Activated CD8-positive, alpha-beta T cell treated with anti-CD3 and anti-CD28 coated beads for 36 hours (primary cell): ENCODE measurements around the gene TLE7. TPM values are rescaled to one million over a fixed set of nuclear protein-coding genes. Genes with fewer than 3 reads are reported as not detected.

Source experiments
- ATAC-seq: fragments of 200-7000 bp; cut with Tn5 transposase; one replicate; pipeline ENCODE4 v1.10.0; 2021; ENCODE audit warnings: mild to moderate bottlenecking, moderate library complexity
- CTCF ChIA-PET: fragments of 350-600 bp; sonication (Branson Sonifier 250); formaldehyde crosslinking; loops from one replicate; lab custom pipeline; 2021; ENCODE audit warnings: antibody characterized with exemption; lab: Charles Lee
- POLR2A ChIA-PET: fragments of 350-600 bp; sonication (Branson Sonifier 250); formaldehyde crosslinking; loops from one replicate; lab custom pipeline; 2021; ENCODE audit warnings: antibody characterized with exemption; lab: Charles Lee
- DNase-seq: peaks from one replicate; pipeline ENCODE4 v3.0.0-alpha.2; 2020
- H3K27ac Mint-ChIP-seq: one replicate; pipeline ENCODE4 v1.8.0; 2021; ENCODE audit warnings: mild to moderate bottlenecking, mixed read lengths
- H3K27me3 Mint-ChIP-seq: one replicate; pipeline ENCODE4 v1.8.0; 2021; ENCODE audit warnings: mixed read lengths
- H3K36me3 Mint-ChIP-seq: one replicate; pipeline ENCODE4 v1.8.0; 2021; ENCODE audit warnings: low read depth, mixed read lengths
- H3K4me1 Mint-ChIP-seq: one replicate; pipeline ENCODE4 v1.8.0; 2021; ENCODE audit warnings: low read depth, mixed read lengths
- H3K4me3 Mint-ChIP-seq: one replicate; pipeline ENCODE4 v1.8.0; 2021; ENCODE audit warnings: mild to moderate bottlenecking, moderate library complexity, mixed read lengths
- H3K9me3 Mint-ChIP-seq: one replicate; pipeline ENCODE4 v1.8.0; 2021; ENCODE audit warnings: mixed read lengths
- CTCF ChIP-seq: fragments of 200-600 bp; IDR thresholded peaks from one replicate; pipeline ENCODE4 v1.8.0; 2022; ENCODE audit warnings: antibody characterized with exemption, mild to moderate bottlenecking
- intact Hi-C: fragments of 100-400 bp; cut with micrococcal nuclease; formaldehyde crosslinking; loops from one replicate; pipeline ENCODE4 v1.10.0; 2022
- total RNA-seq, 2 experiments: library from RNA; stranded (reverse); gene quantifications; one replicate each; pipeline ENCODE4 v1.2.3, GENCODE V29; 2021

TLE7 gene
- total RNA-seq, 2 experiments from 2014 or later = not detected

DNA sequence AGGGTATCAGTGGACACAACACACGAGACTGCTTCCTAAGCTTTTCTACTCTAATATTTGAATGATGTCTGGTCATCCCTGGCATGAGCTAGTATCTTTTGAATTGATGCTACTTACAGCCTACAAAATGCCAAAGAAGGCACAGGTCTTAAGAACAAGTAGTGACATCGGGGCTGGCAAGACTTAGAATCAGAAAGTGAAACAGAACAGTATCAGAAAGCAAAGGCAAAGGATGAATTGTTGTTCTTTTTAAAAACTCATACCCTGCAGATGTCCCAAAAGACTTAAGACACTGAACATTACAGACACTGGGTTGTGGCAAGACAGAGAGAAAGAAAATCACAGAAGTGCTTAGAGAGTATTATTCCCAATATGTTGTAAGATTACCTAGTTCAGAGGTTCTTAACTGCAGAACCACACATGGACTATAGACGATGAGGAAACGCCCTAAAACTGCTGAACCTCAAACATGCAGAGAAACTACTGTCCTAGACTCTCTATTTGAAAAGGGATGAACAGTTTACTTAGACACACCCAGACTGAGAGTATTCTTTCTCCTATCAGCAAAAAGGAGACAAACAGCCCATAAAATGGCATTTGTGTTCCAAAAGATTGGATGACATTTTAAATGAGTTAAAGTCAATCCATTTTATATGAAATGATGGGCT is 34.7 kb upstream of the TLE7 start:
- Mint-ChIP-seq H3K4me1 (no peaks in the 10 kb centered on the region), H3K27ac (no peak overlapping the region), H3K9me3 (no peaks in the 10 kb centered on the region), H3K27me3 (no peaks in the 10 kb centered on the region), H3K4me3 (no peak overlapping the region), H3K36me3 (peaks cover 9% of the 10 kb centered on the region)
- intact Hi-C loops = no loop called here
- no peak for ATAC-seq
- CTCF ChIA-PET = interaction anchor here (0.9 to 2.3 kb wide), 5 partner anchors 11 to 64 kb away, joined by 3 to 11 read pairs (median 3); partner anchors contain the start of gene ZNF23
- POLR2A ChIA-PET = no interaction called here
- TF ChIP-seq CTCF = no peak
- no peak for DNase-seq

DNA sequence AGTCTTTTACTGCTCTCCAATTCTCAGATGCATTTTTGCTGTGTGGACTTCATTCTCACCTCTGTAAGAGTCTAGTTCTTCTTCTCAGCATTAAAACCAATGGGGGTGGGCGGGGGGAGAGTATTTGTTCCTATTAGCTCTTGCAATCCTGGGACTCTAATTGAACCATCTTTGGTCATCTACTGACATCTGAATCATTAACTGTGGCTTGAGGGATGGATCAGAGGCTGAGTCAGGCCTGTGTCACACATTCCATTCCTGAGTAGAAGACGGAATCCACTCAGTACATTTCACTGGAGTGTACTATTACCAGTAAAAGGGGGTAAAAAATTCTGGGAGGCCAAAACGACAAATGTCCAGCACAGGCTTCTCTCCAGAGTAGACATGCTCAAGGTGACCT is 33.0 kb upstream of the TLE7 start:
- ChIA-PET POLR2A (interaction anchor here (0.8 to 1.2 kb wide), 3 partner anchors 9 to 13 kb away, joined by 3 read pairs; partner anchors contain the start of gene ZNF23), CTCF (interaction anchor here (1.1 to 2.3 kb wide), 2 partner anchors 25 to 62 kb away, joined by 5 to 11 read pairs; no protein-coding TSS in a partner anchor)
- no peak overlapping the region for H3K27ac Mint-ChIP-seq
- no peak for TF ChIP-seq CTCF
- ATAC-seq (no peak), DNase-seq (no peak)
- intact Hi-C loops = no loop called here
- no peaks in the 10 kb centered on the region for H3K9me3 Mint-ChIP-seq
- H3K36me3 Mint-ChIP-seq = peaks cover 9% of the 10 kb centered on the region
- H3K4me1 Mint-ChIP-seq = no peaks in the 10 kb centered on the region
- no peak overlapping the region for H3K4me3 Mint-ChIP-seq
- H3K27me3 Mint-ChIP-seq = no peaks in the 10 kb centered on the region

DNA sequence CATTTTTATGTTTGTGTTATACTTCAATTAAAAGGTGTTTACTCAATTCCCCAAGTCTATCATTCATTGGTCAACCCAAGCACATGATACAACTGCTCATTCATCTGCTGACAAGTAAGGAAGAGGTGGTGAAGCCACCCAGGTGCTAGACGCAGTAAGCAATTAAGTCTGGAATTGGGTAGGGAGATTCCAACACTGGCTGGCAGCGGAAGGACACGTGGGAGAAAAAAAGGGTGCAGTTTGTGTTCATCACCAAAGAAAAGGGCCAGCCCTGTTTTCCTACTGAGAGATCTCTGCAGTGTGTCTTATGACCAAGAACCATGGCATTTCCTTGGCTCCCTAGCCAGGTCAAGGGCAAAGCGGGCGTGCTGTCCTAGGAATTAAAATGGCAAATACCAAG is 32.0 kb upstream of the TLE7 start:
- no peak overlapping the region for H3K27ac Mint-ChIP-seq
- intact Hi-C loops = no loop called here
- CTCF ChIA-PET = interaction anchor here (1.1 kb wide), 1 partner anchor 61 kb away, joined by 5 read pairs; no protein-coding TSS in a partner anchor
- peaks cover 9% of the 10 kb centered on the region for H3K36me3 Mint-ChIP-seq
- H3K27me3 Mint-ChIP-seq = no peaks in the 10 kb centered on the region
- H3K9me3 Mint-ChIP-seq = no peaks in the 10 kb centered on the region
- no peak overlapping the region for H3K4me3 Mint-ChIP-seq
- POLR2A ChIA-PET = no interaction called here
- ATAC-seq (no peak), DNase-seq (no peak)
- no peaks in the 10 kb centered on the region for H3K4me1 Mint-ChIP-seq
- TF ChIP-seq CTCF = no peak

- H3K4me3 Mint-ChIP-seq = no peak overlapping the region
- intact Hi-C loops = no loop called here
- no peaks in the 10 kb centered on the region for H3K4me1 Mint-ChIP-seq
- no peaks in the 10 kb centered on the region for H3K9me3 Mint-ChIP-seq
- ATAC-seq = no peak
- no peaks in the 10 kb centered on the region for H3K27me3 Mint-ChIP-seq
- ChIA-PET CTCF (interaction anchor here (1.4 kb wide), 1 partner anchor 27 kb away, joined by 3 read pairs; no protein-coding TSS in a partner anchor), POLR2A (interaction anchor here (1.4 kb wide), 1 partner anchor 10 kb away, joined by 4 read pairs; no protein-coding TSS in a partner anchor)
- H3K36me3 Mint-ChIP-seq = peaks cover 9% of the 10 kb centered on the region
- TF ChIP-seq CTCF = no peak
- H3K27ac Mint-ChIP-seq = no peak overlapping the region
- DNase-seq = no peak
Observed at GRCh38 chr16:71472931-71473330, 31.1 kb upstream of the TLE7 start.

DNA sequence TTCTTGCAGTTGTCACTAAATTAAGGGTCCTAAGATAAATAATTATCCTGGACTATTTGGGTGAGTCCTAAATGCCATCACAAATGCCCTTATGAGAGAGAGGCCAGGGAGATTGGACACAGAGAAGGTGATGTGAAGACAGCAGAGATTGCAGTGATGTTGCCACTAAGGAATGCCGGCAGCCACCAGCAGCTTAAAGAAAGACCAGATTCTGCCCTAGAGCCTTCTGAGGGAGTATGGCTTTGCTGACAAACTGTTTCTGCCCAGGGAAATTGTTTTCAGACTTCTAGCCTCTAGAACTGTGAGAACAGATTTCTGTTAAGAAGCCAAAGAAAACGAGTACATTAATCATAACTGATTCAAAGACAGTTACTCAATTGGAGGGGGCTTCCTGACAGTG is 30.2 kb upstream of the TLE7 start:
- intact Hi-C loops = no loop called here
- TF ChIP-seq CTCF = no peak
- ChIA-PET CTCF (interaction anchor here (1.4 to 2.2 kb wide), 2 partner anchors 26 to 28 kb away, joined by 3 to 9 read pairs; no protein-coding TSS in a partner anchor), POLR2A (interaction anchor here (0.9 to 1.4 kb wide), 3 partner anchors 9 to 21 kb away, joined by 3 to 4 read pairs (median 3); no protein-coding TSS in a partner anchor)
- DNase-seq (no peak), ATAC-seq (no peak)
- peaks cover 4% of the 10 kb centered on the region for H3K36me3 Mint-ChIP-seq
- H3K27me3 Mint-ChIP-seq = no peaks in the 10 kb centered on the region
- no peaks in the 10 kb centered on the region for H3K9me3 Mint-ChIP-seq
- H3K4me3 Mint-ChIP-seq = no peak overlapping the region
- H3K4me1 Mint-ChIP-seq = no peaks in the 10 kb centered on the region
- no peak overlapping the region for H3K27ac Mint-ChIP-seq
